Amniotic epithelial cell (primary cell): Measurements from ENCODE around the gene TCAP.
"Not testable (repeated sequence)": the region's sequence is repeated elsewhere in the genome, so short reads cannot be mapped to it uniquely, and the experiment has no call there.

ENCODE experiments used
- DNase-seq: peaks from one replicate; pipeline ENCODE4 v3.0.0-alpha.2; 2010; ENCODE audit warnings: low read depth

TCAP gene

GRCh38 chr17:39706383-39706782 lies 41.2 kb downstream of the TCAP start:
- no peak for DNase-seq

DNA sequence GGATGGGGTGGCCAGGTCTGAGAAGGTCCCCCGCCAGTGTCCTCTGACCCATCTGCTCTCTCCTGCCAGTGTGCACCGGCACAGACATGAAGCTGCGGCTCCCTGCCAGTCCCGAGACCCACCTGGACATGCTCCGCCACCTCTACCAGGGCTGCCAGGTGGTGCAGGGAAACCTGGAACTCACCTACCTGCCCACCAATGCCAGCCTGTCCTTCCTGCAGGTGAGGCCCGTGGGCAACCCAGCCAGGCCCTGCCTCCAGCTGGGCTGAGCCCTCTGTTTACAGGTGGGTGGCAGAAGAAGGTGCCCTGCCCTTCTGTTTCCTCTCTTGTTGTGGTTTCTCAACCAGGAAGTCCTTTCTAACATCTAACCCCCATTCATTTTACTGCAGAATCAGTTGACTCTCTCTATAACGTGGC lies 41.8 kb downstream of the TCAP start:
- DNase-seq = no peak

- DNase-seq = no peak
Measured at GRCh38 chr17:39709319-39709997, 44.3 kb downstream of the TCAP start.

GRCh38 chr17:39709998-39710964 lies 45.1 kb downstream of the TCAP start:
- DNase-seq = no peak

- not testable (repeated sequence) for DNase-seq
Measured at GRCh38 chr17:39711071-39711470, 45.9 kb downstream of the TCAP start.

- no peak for DNase-seq
Measured at GRCh38 chr17:39711851-39712250, 46.7 kb downstream of the TCAP start.

DNA sequence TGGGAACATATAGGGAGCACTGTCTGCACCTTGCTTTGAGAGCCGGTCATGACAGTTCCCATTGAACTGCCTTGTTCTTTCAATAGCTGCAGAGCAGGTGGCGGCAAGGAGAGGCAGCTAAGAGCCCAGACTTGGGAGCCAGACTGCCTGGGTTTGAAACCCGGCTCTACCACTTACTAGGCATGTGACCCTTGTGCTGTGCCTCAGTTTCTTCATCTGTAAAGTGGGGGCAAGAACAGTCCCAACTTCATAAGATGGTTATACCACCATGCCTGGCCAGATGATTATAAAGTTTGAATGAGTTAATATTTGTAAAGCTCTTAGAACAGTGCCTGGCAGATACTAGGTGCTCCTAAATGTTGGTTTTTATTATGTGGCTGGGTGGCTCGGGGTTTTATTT lies 49.1 kb downstream of the TCAP start:
- DNase-seq = no peak

DNA sequence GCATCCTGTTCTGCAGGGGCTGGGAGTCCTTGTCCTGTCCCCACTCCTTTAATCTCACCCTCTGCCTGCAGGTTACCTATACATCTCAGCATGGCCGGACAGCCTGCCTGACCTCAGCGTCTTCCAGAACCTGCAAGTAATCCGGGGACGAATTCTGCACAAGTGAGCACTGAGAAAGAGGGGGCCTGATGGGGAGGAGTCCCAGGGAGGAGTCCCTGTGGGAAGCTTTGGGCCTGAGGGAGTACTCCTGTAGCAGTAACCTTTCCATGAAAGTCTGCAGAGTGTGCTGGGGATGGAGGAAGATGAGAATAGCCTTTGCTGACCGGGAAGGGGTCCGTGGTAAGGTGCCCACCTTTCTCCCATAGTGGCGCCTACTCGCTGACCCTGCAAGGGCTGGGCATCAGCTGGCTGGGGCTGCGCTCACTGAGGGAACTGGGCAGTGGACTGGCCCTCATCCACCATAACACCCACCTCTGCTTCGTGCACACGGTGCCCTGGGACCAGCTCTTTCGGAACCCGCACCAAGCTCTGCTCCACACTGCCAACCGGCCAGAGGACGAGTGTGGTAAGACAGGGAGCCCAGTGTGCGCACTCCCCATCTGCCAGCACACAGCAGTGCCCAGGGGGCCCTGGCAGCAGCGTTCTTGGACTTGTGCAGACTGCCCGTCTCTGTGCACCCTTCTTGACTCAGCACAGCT lies 50.4 kb downstream of the TCAP start:
- no peak for DNase-seq
